ENCODE measurements around the gene ESYT2.
"Not testable (repeated sequence)": the region's sequence is repeated elsewhere in the genome, so short reads cannot be mapped to it uniquely, and the experiment has no call there.

ESYT2 gene

DNA sequence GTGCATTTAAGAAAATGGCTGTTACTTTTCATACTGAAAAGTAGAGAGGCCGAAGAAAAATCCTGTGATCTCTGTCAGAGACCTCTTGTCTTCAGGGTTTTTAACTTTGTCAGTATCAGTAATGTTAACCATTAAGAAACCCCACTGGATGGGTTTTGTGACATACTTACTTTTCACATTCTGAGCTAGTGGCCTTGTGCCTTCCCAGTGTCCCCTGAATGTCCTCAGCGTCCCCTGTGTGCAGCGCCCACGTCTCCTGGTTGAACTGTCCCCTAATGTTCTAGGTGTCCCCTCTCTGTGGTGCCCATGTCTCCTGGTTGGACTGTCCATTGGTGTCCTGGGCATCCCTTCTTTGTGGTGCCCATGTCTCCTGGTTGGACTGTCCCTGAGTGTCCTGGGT is 36.7 kb upstream of the ESYT2 start:
- DNase-seq (ENCODE audit: low read depth), result no peak
- TF ChIP-seq, protein P1, sequence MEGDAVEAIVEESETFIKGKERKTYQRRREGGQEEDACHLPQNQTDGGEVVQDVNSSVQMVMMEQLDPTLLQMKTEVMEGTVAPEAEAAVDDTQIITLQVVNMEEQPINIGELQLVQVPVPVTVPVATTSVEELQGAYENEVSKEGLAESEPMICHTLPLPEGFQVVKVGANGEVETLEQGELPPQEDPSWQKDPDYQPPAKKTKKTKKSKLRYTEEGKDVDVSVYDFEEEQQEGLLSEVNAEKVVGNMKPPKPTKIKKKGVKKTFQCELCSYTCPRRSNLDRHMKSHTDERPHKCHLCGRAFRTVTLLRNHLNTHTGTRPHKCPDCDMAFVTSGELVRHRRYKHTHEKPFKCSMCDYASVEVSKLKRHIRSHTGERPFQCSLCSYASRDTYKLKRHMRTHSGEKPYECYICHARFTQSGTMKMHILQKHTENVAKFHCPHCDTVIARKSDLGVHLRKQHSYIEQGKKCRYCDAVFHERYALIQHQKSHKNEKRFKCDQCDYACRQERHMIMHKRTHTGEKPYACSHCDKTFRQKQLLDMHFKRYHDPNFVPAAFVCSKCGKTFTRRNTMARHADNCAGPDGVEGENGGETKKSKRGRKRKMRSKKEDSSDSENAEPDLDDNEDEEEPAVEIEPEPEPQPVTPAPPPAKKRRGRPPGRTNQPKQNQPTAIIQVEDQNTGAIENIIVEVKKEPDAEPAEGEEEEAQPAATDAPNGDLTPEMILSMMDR (IDR thresholded peaks at IDR 0.05; ENCODE audit: control insufficient read depth, insufficient read depth, low read depth, low read length, missing control alignments), result no peak
- H3K4me3 ChIP-seq (ENCODE audit: control insufficient read depth, low read depth, low read length), result no peak overlapping the region

DNA sequence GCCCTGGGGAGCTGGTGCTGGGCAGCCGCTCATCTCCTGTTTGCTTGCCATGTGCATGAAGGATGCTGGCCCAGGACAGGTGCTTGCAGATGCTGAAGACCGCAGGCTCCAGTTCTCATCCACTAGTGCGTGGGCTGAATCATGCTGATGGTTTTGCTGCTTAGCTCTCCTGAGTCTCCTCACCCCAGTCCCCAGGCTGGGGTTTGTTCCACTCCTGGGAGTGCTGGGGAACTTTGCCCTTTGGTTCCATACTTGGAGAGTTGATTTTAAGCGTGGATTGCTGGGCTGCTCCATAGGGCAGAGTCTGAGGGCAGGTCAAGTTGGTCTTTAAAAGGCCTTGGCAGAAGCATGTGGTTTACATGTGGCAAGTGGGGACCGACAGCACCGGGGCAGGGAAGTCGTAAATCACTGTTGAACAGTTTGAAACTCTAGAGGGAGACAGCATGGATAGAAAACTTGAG is 36.2 kb upstream of the ESYT2 start:
- DNase-seq (ENCODE audit: low read depth), result no peak
- TF ChIP-seq, protein P1 (IDR thresholded peaks at IDR 0.05; ENCODE audit: control insufficient read depth, insufficient read depth, low read depth, low read length, missing control alignments), result no peak
- H3K4me3 ChIP-seq (ENCODE audit: control insufficient read depth, low read depth, low read length), result no peak overlapping the region

DNA sequence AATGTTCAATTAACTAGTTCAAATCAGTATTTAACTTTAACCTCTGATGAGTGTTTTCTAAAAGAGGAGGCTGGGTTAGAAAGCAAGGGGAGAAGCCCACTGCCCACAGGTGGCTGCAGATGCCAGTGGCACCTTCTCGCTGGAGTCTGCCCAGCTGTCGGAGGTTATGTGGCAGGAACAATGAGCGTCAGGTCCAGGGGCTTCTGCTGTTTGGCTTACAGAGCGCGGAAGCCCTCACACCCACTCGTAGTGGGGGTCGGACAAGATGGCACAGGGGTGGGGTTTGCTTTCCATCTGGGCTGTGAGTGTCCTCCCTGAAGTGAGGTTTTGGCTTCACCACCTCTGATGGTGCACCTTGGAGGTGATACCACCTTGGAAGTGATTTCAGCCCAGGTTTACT is 35.5 kb upstream of the ESYT2 start:
- TF ChIP-seq, protein P1 (IDR thresholded peaks at IDR 0.05; ENCODE audit: control insufficient read depth, insufficient read depth, low read depth, low read length, missing control alignments), result no peak
- no peak overlapping the region for H3K4me3 ChIP-seq (ENCODE audit: control insufficient read depth, low read depth, low read length)
- DNase-seq (ENCODE audit: low read depth), result no peak

DNA sequence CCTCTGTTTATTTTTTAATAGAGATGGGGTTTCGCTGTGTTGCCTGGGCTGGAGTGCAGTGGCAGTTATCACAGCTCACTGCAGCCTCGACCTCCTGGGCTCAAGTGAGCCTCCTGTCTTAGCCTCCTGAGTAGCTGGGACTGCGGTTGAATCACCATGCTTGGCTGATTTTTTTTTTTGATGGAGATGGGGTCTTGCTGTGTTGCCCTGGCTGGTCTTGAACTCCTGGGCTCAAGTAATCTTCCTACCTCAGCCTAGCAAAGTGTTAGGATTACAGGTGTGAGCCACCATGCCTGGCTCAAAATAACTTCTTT is 35.2 kb upstream of the ESYT2 start:
- DNase-seq (ENCODE audit: low read depth), result no peak
- H3K4me3 ChIP-seq (ENCODE audit: control insufficient read depth, low read depth, low read length), result peak overlapping the region; percentile 63; the same call in 1 of the 2 replicates
- TF ChIP-seq, protein P1 (IDR thresholded peaks at IDR 0.05; ENCODE audit: control insufficient read depth, insufficient read depth, low read depth, low read length, missing control alignments), result no peak

DNA sequence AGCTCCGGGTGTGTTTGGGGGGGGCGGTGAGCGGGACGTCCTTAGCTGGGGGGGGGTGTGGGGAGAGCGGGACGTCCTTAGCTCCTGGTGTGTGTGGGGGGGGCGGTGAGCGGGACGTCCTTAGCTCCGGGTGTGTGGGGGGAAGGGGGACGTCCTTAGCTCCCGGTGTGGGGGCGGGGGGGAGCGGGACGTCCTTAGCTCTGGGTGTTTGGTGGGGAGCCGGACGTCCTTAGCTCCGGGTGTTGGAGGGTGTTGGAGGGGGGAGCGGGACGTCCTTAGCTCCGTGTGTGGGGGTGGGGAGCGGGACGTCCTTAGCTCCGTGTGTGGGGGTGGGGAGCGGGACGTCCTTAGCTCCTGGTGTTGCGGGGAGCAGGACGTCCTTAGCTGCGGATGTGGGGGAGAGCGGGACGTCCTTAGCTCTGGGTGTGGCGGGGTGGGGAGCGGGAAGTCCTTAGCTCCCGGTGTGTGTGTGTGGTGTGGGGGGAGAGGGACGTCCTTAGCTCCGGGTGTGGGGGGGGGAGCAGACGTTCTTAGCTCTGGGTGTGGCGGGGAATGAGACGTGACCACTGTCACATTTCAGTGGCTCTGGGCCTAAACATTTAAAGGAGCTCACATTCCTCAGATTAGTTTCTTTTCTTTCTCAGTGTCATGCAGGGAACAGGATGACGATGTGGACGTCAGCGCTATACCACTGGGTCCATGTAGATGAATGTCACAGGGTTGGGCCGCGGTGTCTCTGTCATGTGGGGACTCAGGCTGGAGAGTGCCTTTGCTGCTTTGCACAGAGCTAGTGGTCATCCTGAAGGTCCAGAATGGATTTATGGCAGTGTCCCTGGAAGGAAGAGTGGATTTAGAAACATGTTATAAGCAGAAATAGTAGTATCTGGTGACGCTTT is 34.5 kb upstream of the ESYT2 start:
- DNase-seq (ENCODE audit: low read depth), result peak; percentile 57
- H3K4me3 ChIP-seq (ENCODE audit: control insufficient read depth, low read depth, low read length), result peak overlapping the region; percentile 63
- TF ChIP-seq, protein P1 (IDR thresholded peaks at IDR 0.05; ENCODE audit: control insufficient read depth, insufficient read depth, low read depth, low read length, missing control alignments), result no peak

DNA sequence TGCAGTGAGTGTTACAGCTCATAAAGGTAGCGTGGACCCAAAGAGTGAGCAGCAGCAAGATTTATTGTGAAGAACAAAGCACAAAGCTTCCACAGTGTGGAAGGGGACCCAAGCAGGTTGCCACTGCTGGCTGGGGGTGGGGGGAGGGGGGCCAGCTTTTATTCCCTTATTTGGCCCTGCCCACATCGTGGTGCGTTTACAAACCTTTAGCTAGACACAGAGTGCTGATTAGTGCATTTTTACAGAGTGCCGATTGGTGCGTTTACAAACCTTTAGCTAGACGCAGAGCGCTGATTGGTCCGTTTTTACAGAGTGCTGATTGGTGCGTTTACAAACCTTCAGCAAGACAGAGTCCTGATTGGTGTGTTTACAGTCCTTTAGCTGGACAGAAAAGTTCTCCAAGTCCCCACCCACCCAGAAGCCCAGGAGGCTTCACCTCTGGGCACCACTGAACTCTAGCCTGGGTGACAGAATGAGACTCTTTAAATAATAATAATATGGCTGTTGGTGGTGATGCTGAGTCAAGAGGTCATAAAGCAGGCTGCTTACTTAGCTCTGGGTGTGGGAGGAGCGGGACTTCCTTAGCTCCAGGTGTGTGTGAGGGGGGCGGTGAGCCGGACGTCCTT is 33.8 kb upstream of the ESYT2 start:
- H3K4me3 ChIP-seq (ENCODE audit: control insufficient read depth, low read depth, low read length), result peak overlapping the region; percentile 63
- not testable (repeated sequence) for DNase-seq (ENCODE audit: low read depth)
